Stimulated activated naive CD4-positive, alpha-beta T cell treated with Interleukin-2 at 50 U/mL for 16 hours (primary cell): ENCODE measurements around the gene OSBPL3.
"Not testable (repeated sequence)": the region's sequence is repeated elsewhere in the genome, so short reads cannot be mapped to it uniquely, and the experiment has no call there.

ENCODE experiments used
- DNase-seq: peaks from one replicate; lab custom pipeline; 2025; lab: John Stamatoyannopoulos, UW

OSBPL3 gene

DNA sequence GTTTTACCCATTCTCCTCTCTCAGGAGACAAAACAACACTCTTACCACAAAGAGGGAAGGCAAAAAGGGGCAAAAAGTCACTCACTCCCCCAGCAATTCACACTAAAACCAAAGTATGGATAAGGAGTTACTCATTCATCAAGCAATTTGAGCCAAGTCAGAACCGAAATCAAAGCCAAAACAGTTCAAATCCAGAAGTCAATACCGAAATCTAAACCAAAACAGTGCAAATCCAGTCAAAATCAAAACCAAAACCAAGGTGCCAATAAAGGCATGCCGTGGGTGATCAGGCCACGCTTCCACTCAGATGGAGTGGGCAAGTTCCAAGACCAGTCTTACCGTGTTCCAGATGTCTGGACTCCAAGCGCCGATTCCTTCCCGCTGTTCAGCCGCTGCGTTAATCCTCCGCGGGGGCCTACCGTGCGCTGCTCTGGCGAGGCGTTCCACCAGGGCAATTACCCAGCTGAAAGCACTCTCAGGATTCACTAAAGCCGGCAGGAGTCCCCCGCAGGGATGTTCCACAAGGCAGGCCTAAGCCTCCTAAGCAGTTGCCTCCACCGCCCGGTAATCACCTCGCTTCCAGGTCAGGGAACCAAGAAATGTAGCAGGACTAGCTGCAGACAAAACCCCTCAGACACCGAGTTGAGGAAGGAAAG, 185.1 kb downstream of the OSBPL3 start:
- not testable (repeated sequence) for DNase-seq

DNA sequence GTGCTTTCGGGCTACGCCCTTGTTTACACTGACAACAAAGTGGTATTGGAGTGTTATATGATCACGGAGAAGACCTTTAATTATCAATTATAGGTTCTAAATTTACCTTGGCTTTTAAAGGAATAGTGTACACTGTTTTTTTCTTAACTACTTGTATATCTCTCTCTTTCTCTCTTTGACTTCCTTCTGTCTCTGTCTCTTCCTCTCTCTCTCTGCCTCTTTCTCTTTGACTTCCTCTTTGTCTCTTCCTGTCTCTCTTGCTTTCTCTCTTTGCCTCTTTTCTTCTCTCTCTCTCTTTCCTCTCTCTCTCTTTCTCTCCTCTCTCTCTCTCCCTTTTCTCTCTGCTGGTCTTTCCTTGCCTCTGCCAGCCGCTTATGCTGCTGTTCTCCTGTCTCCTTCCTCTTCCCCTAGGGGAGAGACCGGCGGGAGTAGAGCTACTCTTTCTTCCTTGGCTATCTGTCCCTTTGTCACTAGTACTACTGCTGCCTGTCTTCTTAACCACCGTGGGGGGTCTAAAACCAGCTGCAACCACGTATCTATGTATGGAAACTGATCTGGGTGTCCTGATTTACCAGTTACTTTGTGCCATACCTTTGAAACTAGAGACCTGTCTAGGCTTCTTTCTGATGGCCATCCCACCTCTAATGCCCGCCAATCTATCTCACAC, 185.9 kb downstream of the OSBPL3 start:
- no peak for DNase-seq

DNA sequence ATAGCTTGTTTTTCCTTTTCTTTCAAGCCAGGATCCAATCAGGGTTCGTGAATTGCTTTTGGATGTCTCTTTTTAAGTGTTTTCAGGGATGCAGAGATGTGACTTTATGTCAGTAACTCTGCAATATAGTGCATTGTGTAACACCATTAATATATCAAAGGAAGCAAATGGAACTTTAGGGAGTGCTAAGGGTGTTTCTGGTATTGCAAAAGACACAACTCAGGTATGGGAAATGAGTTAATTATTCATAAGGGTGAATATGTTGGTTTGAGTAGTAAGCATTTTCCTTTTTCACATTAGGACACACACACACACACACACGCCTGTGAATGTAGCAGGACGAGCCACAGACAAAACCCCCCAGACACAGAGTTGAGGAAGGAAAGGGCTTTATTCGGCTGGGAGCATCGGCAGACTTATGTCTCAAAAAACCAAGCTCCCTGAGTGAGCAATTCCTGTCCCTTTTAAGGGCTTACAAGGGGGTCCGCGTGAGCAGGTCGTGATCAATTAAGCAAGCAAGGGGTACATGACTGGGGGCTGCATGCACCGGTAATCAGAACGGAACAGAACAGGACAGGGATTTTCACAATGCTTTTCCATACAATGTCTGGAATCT, 190.9 kb downstream of the OSBPL3 start:
- no peak for DNase-seq

DNA sequence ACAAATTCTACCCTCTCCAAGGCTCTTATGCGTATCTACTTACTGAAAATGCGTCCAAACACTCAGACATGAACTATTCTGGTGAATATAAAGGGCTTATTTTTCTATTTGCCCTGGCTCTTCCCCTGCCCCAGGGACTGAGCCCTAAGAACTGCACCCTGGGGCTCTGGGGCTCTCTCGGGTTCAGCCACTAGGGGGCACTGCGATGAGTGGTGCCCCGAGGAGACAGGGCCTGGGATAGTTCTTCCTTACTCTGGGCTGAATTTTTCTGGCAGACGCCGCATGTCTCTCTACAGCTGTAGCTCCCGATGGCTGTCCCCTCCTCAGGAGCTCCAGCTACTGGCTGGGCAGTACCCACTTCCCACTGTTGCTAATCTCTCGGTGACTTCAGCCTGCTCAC, 191.9 kb downstream of the OSBPL3 start:
- no peak for DNase-seq

DNA sequence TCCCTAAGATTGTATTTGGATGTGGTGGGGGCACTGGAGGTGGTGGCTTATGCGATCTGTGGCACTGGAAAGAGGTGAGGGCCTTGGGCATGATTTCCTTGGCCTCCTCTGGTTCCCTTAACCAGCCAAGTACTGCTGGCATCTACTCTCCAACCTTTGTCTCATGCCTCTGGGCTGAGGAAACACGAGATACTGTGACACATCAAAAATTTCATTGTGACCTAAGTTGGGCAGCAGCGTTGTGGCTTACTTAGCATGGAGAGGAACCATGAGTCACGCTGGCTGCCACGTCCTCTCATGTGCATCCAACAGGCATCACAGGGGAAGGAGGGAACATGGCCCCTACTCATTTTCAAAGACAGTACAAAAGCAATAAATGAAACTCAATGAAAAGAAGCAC, 193.0 kb downstream of the OSBPL3 start:
- DNase-seq: no peak

DNA sequence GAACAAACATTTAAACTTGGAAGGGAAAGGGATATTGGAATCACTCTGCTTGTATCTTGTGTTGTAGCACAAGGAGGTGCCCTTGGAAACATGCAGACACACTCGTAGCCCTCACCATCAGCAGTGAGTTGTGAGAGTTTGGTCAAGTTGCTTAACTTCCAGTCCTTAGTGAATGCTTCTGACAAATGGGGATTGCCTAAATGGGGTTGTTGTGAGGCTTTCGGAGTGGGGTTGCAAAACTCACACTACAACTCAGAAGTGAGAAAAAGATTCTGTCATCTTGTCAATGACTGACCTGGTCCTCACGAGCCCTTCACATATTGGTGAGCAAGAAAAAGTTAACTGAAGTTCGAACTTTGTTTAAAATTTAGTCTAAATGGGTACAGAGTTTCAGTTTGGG, 193.7 kb downstream of the OSBPL3 start:
- no peak for DNase-seq

DNA sequence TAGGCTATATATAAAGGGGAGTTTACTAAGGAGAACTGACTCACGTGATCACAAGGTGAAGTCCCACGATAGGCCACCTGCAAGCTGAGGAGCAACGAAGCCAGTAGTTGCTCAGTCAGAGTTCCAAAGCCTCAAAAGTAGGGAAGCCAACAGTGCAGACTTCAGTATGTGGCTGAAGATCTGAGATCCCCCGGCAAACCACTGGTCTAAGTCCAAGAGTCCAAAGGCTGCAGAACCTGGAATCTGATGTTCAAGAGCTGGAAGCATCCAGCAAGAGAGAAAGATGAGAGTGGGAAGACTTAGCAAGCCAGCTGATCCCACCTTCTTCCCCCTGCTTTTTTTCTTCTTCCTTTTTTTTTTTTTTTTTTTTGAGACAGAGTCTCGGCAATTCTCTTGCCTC, 195.7 kb downstream of the OSBPL3 start:
- no peak for DNase-seq

DNA sequence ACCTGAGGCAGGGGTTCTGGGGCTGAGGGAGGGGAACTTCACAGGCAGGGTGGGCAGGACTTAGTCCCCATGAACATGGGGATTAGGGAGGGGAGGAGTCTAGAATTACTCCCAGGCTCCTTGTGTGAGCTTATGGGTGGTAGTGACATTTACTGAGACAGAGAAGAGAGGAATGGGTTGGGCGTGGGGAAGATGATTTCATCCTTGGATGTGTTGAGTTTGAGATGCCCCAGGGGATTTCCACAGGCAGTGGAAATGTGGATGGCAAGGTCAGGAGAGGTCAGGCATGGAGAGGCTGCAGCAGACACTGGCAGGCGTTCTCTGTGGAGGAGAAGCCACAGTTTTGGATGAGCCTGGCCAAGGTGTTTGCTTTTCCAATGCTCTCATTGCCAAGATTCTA, 196.3 kb downstream of the OSBPL3 start:
- no peak for DNase-seq

DNA sequence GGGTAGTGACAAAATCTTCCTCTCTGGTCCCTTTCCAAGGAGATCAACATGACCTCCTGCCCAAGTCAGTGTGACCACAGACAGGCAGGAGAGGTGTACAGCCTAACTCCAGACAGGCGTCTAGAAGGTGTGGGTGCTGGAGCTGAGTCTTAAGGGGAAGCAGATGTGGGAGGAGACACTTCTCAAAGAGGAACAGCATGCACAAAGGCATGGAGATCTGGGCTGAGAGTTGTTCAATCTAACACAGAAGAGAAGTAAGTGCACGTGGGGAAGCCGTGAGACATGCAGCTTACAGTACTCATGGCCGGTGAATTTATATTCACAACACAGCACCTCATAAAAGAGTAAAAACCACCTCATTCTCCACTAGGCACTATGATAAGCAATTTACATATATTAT, 198.9 kb downstream of the OSBPL3 start:
- DNase-seq: no peak

DNA sequence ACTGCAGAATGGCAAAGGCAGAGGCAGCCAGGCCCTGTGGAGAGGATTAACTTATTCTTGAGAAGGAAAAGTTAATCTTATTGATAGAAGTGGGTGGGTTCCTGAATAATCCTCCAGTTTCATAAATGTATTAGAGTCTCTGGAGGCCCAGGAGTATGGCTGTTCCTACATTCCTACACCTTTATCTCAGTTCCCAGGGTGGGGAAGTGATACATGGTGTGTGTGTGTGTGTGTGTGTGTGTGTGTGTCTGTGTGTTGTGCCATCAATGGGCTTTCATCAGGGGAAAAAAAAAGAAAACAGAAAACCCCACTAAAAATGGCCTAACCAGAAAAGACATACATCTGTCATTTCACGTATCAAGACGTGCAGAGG, 200.7 kb downstream of the OSBPL3 start:
- no peak for DNase-seq

DNA sequence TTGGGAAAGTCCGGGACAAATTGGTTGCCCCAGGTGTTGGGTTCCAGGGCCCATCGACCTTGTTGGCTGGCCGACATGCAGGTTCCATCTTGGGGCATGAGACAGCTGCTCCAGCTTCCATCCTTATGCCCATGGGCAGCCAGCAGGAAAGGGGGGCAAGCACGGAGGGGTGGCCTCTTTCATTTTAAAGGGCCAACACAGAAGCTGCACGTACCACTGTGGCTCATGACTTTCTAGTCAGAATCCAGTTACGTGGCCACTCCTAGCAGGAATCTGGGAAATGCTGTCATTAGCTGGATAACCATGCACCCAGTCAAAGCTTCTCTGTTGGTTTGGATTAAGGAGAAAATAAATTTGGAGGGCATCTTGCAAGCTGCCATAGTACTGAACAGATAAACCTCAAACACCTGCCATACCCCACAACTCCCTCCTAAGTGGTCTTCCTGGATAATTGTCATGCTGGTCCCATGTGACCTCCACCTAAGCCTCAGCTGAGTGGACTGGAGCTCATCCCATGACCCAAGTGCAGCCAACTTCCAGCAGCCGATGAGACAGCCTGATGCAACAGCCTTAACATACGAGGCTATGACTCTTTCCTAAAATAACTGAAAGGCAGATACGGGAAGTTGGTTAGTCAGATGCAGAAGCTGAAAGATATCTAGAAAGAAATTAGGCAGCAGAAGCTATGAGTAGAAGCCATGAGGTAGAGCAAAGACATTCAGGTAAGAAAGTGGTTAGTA, 201.3 kb downstream of the OSBPL3 start:
- no peak for DNase-seq

DNA sequence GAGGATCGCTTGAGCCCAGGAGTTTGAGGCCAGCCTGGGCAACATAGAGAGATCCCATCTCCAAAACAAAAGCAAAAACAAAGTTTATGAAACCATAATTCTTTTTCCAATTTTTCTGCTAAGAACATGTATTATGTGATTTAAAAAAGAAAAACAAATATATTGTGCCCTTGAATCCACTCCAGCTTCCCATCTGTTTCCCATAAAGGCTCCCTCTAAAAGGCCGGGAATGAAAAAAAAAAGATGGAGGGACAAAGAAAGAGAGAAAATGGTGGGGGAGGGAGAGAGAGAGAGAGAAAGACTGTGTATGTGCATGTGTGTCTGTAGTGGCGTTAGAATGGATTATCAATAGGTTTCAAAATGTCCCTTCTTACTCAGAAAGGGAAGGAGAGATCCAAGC, 202.2 kb downstream of the OSBPL3 start:
- DNase-seq: no peak

DNA sequence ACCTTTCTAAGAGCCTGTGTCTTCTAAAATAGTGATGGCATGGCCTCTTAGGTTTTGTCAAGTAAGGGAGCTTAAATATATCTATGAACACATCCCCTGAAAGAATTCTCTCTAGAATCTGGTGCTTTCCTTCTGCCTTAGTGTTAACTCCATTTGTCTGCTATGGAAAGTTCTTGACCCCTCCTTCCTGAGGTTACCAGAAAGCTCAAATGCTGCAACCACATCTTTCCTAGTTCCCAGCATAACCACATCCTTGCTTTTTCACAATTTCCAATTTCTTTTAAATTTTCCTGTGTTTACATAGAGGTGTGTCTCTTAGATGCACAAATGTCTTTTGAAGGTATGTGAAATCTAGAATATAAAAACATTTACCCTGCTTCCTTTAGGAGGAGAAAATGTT, 206.3 kb downstream of the OSBPL3 start:
- no peak for DNase-seq

DNA sequence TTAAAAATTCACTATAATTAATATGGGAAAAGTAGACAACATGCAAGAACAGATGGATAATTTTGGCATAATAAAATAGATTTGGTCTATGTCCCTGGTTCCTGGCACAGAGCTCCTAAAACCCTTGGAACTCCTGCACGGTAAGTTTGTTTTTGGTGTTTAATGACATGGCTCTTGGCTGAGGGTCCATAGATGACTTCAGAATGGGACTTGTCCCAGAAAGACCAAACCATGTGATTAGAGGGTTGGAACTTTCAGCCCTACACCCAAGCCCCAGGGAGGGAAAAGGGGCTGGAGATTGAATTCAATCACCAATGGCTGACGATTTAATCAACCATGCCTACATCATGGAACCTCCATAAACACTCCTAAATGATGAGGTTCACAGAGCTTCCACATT, 210.1 kb downstream of the OSBPL3 start:
- no peak for DNase-seq

DNA sequence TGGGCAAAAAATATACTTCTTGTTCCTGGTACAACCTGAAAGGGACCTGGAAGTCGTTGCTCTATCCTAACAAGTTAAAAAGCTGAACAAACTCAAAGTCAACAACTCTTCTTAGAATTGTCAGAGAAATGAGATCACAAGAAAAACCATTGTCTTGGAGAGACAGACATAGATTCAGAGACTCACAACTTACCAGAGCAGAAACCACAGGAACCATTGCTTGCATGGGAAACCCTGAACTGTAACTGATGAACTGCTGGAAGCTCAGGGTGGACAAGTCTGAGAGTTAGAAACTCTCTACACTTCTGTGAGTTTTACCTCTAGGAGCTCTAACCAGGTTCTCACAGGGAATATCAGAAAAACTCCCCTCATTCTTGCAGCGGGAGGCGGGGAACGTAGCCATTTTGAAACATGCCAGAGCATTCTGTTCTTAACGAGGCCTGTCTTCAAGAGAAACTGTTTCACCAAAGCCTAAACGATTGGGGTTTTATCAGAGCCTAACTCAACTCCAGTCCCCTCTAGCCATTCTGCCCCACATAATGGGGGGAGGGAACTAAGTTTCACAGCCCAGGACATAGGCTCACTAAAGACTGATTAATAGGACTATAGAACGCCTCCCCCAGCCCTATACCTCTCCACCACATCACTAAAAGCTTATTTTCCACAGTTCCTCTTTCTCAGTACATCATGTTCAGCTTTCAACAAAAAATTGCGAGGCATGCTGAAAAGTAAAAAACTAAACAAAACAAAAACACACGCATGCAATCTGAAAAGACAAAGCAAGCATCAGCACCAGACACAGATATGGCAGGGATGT, 210.8 kb downstream of the OSBPL3 start:
- no peak for DNase-seq

DNA sequence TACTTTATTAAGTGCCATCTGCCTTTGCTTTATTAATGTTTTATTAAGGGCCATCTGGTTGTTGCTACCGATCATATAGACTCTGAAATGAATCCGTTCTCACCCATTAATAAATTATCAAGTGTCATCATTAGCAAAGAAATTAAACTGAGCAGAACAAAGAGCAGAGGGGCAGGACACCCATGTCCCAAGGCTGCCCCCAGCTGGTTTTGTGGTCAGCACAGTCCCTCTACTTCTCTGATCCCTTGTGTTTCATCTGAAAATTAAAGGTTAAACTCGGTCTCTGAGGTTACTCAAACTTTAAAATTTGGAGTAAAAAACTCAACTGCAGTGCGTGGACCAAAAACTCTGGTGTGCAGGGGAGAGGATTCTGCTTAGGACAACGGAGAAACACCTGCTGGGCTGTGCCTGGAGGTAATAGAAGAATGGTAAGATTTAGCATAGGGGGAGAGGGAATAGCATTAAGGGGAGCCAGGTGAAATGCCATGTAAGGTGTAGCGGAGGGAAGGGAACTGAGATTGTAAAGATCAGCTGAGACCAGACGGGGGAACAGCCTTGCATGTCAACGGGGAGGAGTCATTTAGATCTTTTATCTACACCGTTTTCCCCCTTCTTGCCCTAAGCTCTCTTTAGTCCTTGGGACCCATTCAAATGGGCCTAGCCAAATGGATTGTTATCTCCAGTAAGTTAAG, 212.0 kb downstream of the OSBPL3 start:
- DNase-seq: no peak

DNA sequence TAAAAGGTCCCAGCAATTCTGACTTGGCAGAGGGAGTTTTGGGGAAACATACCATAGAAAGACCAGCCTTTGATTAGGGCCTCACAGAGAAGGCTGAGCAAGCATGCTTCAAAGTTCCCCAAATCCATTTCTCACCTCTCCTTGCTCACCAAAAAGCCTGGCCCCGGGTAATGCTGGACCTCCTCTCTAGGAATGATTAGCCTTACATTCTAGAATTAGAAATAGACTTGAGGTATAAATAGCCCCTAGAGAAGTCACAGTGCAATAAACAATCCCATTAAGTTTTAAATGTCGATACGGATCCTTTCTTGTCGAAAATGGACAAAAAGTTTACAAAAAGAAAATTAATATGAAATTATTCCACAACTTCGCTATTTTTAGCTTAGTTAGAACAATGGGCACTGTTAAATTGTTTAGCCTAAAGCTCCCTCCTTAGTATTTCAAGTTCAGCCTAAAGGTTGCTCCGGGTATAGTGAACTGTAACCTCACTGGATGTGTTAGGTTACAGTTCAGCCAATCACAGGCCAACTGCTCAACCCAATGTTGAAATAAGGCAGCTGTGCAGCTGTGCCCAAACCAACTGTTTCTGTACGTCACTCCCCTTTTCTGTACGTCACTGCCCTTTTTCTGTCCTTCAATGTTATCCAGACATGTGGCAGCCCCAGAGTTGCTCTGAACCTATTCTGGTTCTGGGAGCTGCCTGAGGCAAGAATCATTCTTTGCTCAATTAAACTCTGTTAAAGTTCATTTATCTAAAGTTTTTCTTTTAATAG, 214.8 kb downstream of the OSBPL3 start:
- no peak for DNase-seq

DNA sequence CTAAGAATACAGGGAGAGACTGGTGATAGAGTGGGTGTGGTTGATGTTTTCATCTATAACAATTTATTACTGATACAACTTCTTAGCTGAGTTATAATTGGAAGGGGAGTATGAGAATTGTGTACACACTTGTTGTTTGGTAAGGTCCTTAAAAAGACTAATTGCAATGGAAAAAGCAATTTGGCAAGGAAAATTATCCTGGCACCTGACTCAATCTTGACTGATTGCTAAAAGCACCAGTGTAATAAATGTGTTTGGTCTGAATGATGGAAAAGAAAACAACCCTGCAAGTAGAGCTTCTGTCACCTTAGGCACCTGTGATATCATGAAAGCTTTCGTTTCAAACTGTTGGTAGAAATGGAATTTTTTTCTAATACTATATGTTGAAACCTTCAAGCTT, 216.0 kb downstream of the OSBPL3 start:
- DNase-seq: no peak

DNA sequence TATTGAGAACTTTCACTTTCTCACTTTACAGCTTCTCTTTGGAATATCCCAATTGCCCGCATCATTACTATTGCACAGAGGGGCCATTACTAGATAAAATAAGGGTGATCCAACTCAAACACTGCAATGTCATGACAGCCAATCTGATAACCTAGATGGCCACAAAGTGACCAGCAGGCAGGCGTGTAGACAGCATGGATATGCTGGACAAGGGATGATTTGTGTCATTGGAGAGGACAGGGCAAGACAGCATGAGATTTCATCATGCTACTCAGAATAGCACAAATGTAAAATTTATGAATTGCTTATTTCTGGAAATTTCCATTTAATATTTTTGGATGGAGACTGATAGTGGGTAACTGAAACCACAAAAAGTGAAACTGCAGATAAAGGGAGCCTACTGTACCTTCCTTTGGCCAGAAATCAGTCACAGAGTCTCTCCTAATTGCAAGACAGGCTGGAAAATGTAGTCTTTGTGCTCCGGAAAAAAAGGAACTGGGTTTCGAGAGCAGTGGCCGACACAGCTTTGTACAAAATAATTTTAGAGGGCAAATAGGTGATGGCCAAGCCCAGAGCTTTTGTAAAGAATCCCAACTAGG, 216.6 kb downstream of the OSBPL3 start:
- DNase-seq: no peak

DNA sequence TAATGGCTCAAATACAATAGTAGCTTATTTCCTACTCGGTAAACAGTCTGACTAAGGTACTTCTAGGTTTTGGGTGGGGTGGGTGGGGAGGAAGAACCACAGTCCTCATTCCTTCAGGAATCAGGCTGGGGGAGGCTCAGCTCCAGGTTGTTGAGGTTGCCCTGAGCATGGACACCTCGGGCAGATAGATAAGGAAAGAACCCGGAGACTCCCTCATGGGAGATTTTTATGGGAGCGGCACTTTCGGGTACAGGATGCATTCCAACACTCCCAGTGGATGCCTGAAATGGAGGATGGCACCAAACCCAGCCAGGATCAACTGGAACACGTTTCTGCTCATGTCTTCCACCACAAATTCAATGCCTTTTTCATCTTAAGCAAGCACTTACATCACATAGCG, 217.2 kb downstream of the OSBPL3 start:
- DNase-seq: no peak
